T-helper 9 cell (primary cell): ENCODE data around the gene CBLL1.

ENCODE experiments used
- DNase-seq: peaks from one replicate; pipeline ENCODE4 v3.0.0-alpha.2; 2020

The CBLL1 gene

GRCh38 chr7:107746006-107746405 is 2.1 kb downstream of the CBLL1 start:
- no peak for DNase-seq

GRCh38 chr7:107751113-107751512 is 7.2 kb downstream of the CBLL1 start:
- no peak for DNase-seq

DNA sequence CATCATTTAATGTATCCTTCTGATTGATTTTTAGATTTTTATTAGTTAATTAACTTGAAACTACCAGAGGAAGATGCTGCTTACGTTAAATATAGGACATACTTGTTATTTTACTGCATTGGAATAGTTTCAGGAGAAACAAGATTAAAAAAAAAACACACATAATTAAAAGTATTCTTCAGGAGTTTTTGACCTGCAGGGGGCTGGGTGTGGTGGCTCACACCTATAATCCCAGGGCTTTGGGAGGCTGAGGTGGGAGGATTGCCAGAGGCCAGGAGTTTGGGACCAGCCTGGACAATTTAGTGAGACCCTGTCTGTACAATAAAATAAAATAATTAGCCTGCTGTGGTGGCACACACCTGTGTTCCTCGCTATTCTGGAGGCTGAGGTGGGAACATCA is 10.7 kb downstream of the CBLL1 start:
- no peak for DNase-seq

DNA sequence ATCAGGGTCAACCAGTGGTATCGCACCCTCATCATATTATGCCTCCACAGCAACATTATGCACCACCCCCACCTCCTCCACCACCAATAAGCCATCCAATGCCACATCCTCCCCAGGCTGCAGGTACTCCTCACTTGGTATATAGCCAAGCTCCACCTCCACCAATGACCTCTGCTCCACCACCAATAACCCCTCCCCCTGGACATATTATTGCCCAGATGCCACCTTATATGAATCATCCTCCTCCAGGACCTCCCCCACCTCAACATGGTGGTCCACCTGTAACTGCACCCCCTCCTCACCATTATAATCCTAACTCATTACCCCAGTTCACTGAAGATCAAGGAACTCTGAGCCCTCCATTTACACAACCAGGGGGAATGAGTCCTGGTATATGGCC is 14.7 kb downstream of the CBLL1 start:
- no peak for DNase-seq

- no peak for DNase-seq
Measured at GRCh38 chr7:107767391-107767790, 23.4 kb downstream of the CBLL1 start.

- no peak for DNase-seq
Measured at GRCh38 chr7:107768263-107768662, 24.3 kb downstream of the CBLL1 start.

DNA sequence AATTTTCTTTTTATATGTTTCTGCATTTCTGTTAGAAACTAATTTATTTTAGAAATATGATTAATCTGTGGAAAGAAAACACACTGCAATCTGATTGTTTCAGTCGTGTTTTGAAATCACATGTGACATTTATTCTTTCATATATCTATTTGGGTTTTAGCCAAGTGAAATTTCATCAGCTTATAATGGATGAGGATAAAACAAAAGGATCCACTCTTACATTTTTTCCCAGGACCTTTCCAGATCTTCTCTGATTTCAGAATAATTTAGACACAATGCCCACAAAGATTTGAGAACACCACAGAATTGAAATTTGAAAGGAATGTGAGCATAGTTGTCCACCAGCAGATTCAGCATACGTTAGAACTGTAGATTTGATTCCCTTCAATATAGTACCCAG is 29.1 kb downstream of the CBLL1 start:
- no peak for DNase-seq

- no peak for DNase-seq
Measured at GRCh38 chr7:107777702-107778101, 33.8 kb downstream of the CBLL1 start.

- DNase-seq = no peak
Measured at GRCh38 chr7:107778283-107778682, 34.3 kb downstream of the CBLL1 start.

- no peak for DNase-seq
Measured at GRCh38 chr7:107779647-107780099, 35.7 kb downstream of the CBLL1 start.

GRCh38 chr7:107782374-107782773 is 38.4 kb downstream of the CBLL1 start:
- no peak for DNase-seq

GRCh38 chr7:107783648-107784047 is 39.7 kb downstream of the CBLL1 start:
- DNase-seq = no peak

GRCh38 chr7:107785170-107785569 is 41.2 kb downstream of the CBLL1 start:
- no peak for DNase-seq

DNA sequence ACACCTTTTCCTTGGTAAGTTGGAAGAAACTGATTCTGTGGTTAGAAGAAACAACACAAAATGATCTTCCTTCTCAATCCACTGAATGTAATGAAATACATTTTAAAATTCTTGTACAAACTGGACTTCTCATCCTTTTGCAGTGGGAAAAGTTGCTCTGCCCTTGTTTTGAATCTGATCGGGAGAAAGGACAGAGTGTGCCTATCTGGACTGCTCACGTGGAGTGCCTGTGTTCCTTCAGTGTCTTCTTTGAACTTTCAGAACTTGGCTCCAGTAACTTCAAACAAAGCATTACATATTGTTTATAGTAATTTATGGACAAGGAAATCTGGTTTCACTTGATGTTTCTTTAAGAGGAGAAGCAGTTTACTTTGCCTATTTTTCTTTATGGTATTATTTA is 42.0 kb downstream of the CBLL1 start:
- no peak for DNase-seq

DNA sequence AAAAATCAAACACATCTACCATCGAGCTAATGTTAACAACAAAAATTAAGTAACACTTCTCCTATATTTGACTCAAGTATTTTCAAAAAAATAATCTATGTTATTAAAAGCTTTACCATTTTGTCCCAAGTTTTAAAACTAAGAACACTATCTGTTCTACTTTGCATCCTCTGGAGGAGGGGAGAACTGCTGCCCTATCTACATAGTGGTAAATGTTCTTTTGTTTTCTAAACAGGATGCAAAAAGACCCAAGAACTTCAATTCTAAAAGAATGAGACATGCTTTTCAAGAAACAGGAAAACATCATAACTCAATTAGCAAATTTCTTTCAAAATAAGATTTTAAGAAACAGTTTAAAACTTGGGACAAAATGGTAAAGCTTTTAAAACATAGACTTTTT is 44.3 kb downstream of the CBLL1 start:
- DNase-seq = no peak

- DNase-seq = no peak
Measured at GRCh38 chr7:107788662-107789061, 44.7 kb downstream of the CBLL1 start.

GRCh38 chr7:107789647-107790046 is 45.7 kb downstream of the CBLL1 start:
- DNase-seq = no peak

DNA sequence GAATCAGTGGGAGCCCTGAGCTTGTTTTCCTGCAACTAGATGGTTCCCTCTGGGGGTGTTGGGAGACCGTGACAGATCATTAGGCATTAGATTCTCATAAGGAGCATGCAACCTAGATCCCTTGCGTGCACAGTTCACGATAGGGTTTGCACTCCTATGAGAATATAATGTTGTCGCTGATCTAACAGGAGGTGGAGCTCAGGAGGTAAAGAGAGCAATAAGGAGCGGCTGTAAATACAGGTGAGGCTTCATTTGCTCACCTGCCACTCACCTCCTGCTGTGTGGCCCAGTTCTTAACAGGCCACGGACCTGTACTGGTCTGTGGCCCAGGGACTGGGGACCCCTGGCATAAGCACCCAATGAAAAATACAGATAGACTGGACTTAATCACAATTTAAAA is 48.4 kb downstream of the CBLL1 start:
- DNase-seq = no peak

GRCh38 chr7:107799647-107800264 is 55.8 kb downstream of the CBLL1 start:
- no peak for DNase-seq

DNA sequence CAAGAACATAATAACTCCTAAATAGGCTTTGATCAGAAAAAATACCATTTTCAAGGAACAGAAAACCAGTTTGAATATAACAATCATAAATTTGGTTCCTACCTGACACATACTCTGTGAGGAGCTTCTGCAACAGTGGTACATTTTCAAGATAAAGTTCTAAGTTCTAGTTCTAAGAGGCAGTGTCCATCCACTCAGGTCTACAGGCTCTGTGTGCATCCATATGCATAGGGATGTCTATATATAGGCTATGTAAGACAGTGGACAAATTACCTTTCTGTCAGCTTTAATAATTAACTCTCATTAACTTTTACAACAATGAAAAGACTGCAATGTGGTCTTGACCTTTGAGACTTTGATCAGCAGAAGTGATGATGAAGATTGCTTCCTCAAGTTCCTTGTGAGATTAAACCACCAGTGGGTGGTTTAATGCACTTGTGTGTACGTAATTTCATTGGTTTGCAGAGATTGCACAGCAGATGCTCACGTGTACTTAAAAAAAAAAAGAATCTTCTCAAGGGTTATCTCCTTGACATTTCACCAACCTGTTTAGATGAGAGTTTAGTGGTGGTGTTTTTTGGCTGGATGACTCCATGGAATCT is 59.2 kb downstream of the CBLL1 start, which contains the start of gene SLC26A3:
Gene SLC26A3 (minus strand): TSS at position 215 of the 602 bp plus-strand sequence. CDS start 8,714 bp downstream, outside the sequence.
- no peak for DNase-seq

GRCh38 chr7:107809179-107809578 is 65.2 kb downstream of the CBLL1 start:
- no peak for DNase-seq

GRCh38 chr7:107810626-107811025 is 66.7 kb downstream of the CBLL1 start:
- DNase-seq = no peak
